Measurements from ENCODE around the gene GPER1.

Gene GPER1

DNA sequence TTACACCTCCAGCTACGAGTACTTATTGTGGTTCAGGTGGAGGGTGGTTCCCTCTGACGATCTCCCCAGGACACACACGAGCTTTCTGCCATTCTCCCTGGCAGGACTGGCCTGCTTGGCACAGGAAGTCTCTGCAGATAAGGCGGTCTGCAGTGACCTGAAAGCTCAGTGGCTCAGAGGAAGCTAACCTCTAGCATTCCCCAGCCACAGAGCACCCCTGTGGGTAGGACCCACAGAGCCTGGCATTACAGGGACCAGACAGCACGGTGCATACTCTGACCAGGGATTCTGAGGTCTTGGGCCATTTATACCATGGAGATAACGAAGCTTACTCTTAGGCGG lies 45.5 kb upstream of the GPER1 start:
- H2AFZ ChIP-seq (ENCODE audit: insufficient read depth, low read length, poor library complexity) = no peak overlapping the region
- H3K79me2 ChIP-seq (ENCODE audit: control insufficient read depth, insufficient read depth, low read length, poor library complexity) = no peaks in the 10 kb centered on the region
- no peak overlapping the region for H3K4me3 ChIP-seq (ENCODE audit: low read depth, low read length)
- no peak for DNase-seq
- H3K23ac ChIP-seq (ENCODE audit: low read length) = no peak overlapping the region
- H3K36me3 ChIP-seq (ENCODE audit: control insufficient read depth in 1 of 2, insufficient read depth in 2 of 2, low read length in 2 of 2) = no peaks in the 10 kb centered on the region
- H3K4me1 ChIP-seq (ENCODE audit: control insufficient read depth in 1 of 2, insufficient read depth in 2 of 2, low read length in 2 of 2) = peaks cover 10% of the 10 kb centered on the region in 2 experiments
- no peak overlapping the region for H2BK12ac ChIP-seq (ENCODE audit: low read length)
- H3K27ac ChIP-seq (ENCODE audit: low read depth, low read length) = no peak overlapping the region
- H4K8ac ChIP-seq (ENCODE audit: low read depth, low read length) = no peak overlapping the region
- H3K27me3 ChIP-seq (ENCODE audit: insufficient read depth, low read length) = no peaks in the 10 kb centered on the region
- no peak overlapping the region for H3K18ac ChIP-seq (ENCODE audit: low read length)
- H3K4me2 ChIP-seq (ENCODE audit: low read length) = no peak overlapping the region
- no peak overlapping the region for H4K91ac ChIP-seq (ENCODE audit: low read depth, low read length)
- peaks cover 2% of the 10 kb centered on the region for H3K79me1 ChIP-seq (ENCODE audit: low read length)
- no peak overlapping the region for H2AK5ac ChIP-seq (ENCODE audit: low read length)
- no CpG with 5 or more reads among the region's 7 CpGs for WGBS (ENCODE audit: extremely low coverage, insufficient coverage, insufficient read length)
- no peak overlapping the region for H4K12ac ChIP-seq (ENCODE audit: low read depth, low read length)
- H3K9me3 ChIP-seq (ENCODE audit: insufficient read depth, low read depth, low read length) = peaks cover 2% of the 10 kb centered on the region
- no peak overlapping the region for H3K14ac ChIP-seq (ENCODE audit: low read length)
- no peak overlapping the region for H2BK120ac ChIP-seq (ENCODE audit: insufficient read depth, low read length, poor library complexity)
- peak overlapping the region; percentile 20 for H3K9ac ChIP-seq (ENCODE audit: low read length)
- no peak overlapping the region for H2BK5ac ChIP-seq (ENCODE audit: low read depth, low read length, poor library complexity)
- no peak overlapping the region for H3K4ac ChIP-seq (ENCODE audit: low read depth, low read length)

DNA sequence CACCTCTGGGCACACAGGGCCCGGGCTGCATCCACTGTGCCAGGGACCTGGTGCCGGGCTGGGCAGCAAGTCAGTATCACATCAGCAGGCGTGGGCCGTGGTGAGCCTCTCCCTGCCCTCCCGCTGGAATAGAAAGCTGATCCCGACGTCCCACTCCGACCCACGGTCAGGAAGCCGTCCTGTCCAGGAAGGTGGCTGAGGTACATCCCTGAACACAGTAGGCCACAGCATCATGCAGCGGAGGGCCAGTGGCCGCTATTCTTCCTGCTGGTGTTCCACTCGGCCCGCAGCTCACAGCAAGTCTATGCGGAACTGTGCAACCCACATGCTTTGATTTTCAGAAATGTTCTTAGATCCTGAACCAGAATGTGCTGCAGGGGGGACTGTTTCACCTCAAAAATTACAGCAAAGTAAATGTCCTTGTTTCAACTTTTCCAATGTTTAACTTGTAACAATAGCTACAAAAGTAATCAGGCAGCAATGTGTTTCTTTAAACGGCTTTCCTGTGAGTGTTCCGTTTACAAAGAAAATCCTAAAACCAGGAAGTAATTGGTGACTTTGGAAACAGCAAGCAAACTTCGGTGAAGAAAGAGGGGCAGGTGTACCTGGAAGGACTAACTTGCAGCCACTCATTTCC lies 44.2 kb upstream of the GPER1 start:
- H3K4me1 ChIP-seq (ENCODE audit: control insufficient read depth in 1 of 2, insufficient read depth in 2 of 2, low read length in 2 of 2) = peaks cover 10 to 16% of the 10 kb centered on the region in 2 experiments
- H3K27me3 ChIP-seq (ENCODE audit: insufficient read depth, low read length) = no peaks in the 10 kb centered on the region
- peak overlapping the region; percentile 7 for H4K12ac ChIP-seq (ENCODE audit: low read depth, low read length)
- peaks cover 2% of the 10 kb centered on the region for H3K79me1 ChIP-seq (ENCODE audit: low read length)
- H2AFZ ChIP-seq (ENCODE audit: insufficient read depth, low read length, poor library complexity) = peak overlapping the region; percentile 84
- H2BK12ac ChIP-seq (ENCODE audit: low read length) = no peak overlapping the region
- peak overlapping the region; percentile 77 for H3K4me2 ChIP-seq (ENCODE audit: low read length)
- H2BK120ac ChIP-seq (ENCODE audit: insufficient read depth, low read length, poor library complexity) = no peak overlapping the region
- peak overlapping the region; percentile 13 for H4K91ac ChIP-seq (ENCODE audit: low read depth, low read length)
- H2AK5ac ChIP-seq (ENCODE audit: low read length) = peak overlapping the region; percentile 19
- H3K36me3 ChIP-seq (ENCODE audit: control insufficient read depth in 1 of 2, insufficient read depth in 2 of 2, low read length in 2 of 2) = no peaks in the 10 kb centered on the region
- no peak overlapping the region for H3K4ac ChIP-seq (ENCODE audit: low read depth, low read length)
- H3K14ac ChIP-seq (ENCODE audit: low read length) = peak overlapping the region; percentile 5
- no peak overlapping the region for H3K4me3 ChIP-seq (ENCODE audit: low read depth, low read length)
- H3K9ac ChIP-seq (ENCODE audit: low read length) = peak overlapping the region; percentile 17
- WGBS (ENCODE audit: extremely low coverage, insufficient coverage, insufficient read length) = no CpG with 5 or more reads among the region's 18 CpGs
- H4K8ac ChIP-seq (ENCODE audit: low read depth, low read length) = peak overlapping the region; percentile 49
- peaks cover 2% of the 10 kb centered on the region for H3K9me3 ChIP-seq (ENCODE audit: insufficient read depth, low read depth, low read length)
- peak; percentile 42 to 68 for DNase-seq
- no peak overlapping the region for H3K23ac ChIP-seq (ENCODE audit: low read length)
- H3K79me2 ChIP-seq (ENCODE audit: control insufficient read depth, insufficient read depth, low read length, poor library complexity) = no peaks in the 10 kb centered on the region
- peak overlapping the region; percentile 8 for H3K18ac ChIP-seq (ENCODE audit: low read length)
- H2BK5ac ChIP-seq (ENCODE audit: low read depth, low read length, poor library complexity) = no peak overlapping the region
- peak overlapping the region; percentile 86 for H3K27ac ChIP-seq (ENCODE audit: low read depth, low read length)

DNA sequence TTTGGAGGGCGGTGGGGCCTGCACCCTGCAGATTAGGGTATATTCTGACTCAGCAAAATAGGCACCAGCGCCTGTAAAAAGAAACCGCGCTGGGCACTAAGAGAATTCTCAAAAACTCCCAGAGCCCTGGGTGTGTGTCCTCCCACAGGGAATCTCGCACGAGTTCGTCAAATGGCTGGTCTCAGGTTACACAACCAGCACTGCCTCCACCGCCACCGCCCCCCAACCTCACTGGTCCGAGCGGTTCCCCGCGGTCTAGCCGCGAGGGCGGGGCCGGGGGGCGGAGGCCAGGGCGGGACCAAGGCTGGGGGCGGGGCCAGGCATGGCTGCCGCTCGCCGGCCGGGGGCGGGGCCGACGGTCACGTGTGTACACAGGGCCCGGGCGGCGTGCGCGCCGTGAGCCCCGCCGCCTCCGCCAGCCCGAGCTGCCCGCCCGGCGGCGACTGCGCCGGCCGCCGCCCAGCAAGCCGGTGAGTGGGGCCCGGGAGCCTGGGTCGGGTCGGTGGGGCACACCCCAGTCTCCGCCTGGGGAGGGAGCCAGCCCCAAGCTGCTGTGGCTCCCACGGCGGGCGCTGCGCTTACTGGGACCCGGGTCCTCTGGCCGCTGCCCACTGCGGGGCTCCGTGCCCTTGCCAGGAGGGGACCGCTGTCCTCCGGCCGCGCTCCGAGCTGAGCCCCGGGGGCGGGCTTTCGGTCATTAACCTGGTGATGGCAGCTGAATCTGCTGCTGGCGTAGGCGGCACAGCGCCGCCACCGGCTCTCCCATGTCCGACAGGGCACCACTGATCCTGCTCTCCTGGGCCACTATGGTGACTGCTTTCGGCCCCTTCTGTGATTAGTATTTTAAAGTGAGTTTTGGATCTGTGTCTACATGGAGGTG lies 43.5 kb upstream of the GPER1 start, which contains the start of gene GPR146:
TSS of gene GPR146 (plus strand) at position 358 of the 880 bp plus-strand sequence. CDS start 12,970 bp downstream, outside the sequence.
- Histone ChIP-seq H3K14ac (ENCODE audit: low read length) (peak within 1 kb of the TSS; percentile 5), H3K27ac (ENCODE audit: low read depth, low read length) (peak within 1 kb of the TSS; percentile 86), H4K91ac (ENCODE audit: low read depth, low read length) (peak within 1 kb of the TSS; percentile 46), H2AFZ (ENCODE audit: insufficient read depth, low read length, poor library complexity) (peak within 1 kb of the TSS; percentile 84), H3K79me2 (ENCODE audit: control insufficient read depth, insufficient read depth, low read length, poor library complexity) (no peaks in the 10 kb centered on the region), H3K9ac (ENCODE audit: low read length) (peak within 1 kb of the TSS; percentile 56), H3K9me3 (ENCODE audit: insufficient read depth, low read depth, low read length) (peaks cover 2% of the 10 kb centered on the region), H3K4me2 (ENCODE audit: low read length) (peak within 1 kb of the TSS; percentile 98), H2BK12ac (ENCODE audit: low read length) (no peak within 1 kb of the TSS), H3K36me3 (ENCODE audit: control insufficient read depth in 1 of 2, insufficient read depth in 2 of 2, low read length in 2 of 2) (no peaks in the 10 kb centered on the region), H3K23ac (ENCODE audit: low read length) (no peak within 1 kb of the TSS), H2BK120ac (ENCODE audit: insufficient read depth, low read length, poor library complexity) (no peak within 1 kb of the TSS), H2BK5ac (ENCODE audit: low read depth, low read length, poor library complexity) (no peak within 1 kb of the TSS), H3K4me3 (ENCODE audit: low read depth, low read length) (peak within 1 kb of the TSS; percentile 81), H3K79me1 (ENCODE audit: low read length) (peaks cover 2% of the 10 kb centered on the region), H3K18ac (ENCODE audit: low read length) (peak within 1 kb of the TSS; percentile 8), H3K4me1 (ENCODE audit: control insufficient read depth in 1 of 2, insufficient read depth in 2 of 2, low read length in 2 of 2) (peaks cover 10 to 16% of the 10 kb centered on the region in 2 experiments), H3K27me3 (ENCODE audit: insufficient read depth, low read length) (no peaks in the 10 kb centered on the region), H4K8ac (ENCODE audit: low read depth, low read length) (peak within 1 kb of the TSS; percentile 49), H3K4ac (ENCODE audit: low read depth, low read length) (no peak within 1 kb of the TSS), H4K12ac (ENCODE audit: low read depth, low read length) (peak within 1 kb of the TSS; percentile 7), H2AK5ac (ENCODE audit: low read length) (peak within 1 kb of the TSS; percentile 19)
- DNase-seq = peak; percentile 91 to 96
- no CpG with 5 or more reads among the region's 74 CpGs for WGBS (ENCODE audit: extremely low coverage, insufficient coverage, insufficient read length)

DNA sequence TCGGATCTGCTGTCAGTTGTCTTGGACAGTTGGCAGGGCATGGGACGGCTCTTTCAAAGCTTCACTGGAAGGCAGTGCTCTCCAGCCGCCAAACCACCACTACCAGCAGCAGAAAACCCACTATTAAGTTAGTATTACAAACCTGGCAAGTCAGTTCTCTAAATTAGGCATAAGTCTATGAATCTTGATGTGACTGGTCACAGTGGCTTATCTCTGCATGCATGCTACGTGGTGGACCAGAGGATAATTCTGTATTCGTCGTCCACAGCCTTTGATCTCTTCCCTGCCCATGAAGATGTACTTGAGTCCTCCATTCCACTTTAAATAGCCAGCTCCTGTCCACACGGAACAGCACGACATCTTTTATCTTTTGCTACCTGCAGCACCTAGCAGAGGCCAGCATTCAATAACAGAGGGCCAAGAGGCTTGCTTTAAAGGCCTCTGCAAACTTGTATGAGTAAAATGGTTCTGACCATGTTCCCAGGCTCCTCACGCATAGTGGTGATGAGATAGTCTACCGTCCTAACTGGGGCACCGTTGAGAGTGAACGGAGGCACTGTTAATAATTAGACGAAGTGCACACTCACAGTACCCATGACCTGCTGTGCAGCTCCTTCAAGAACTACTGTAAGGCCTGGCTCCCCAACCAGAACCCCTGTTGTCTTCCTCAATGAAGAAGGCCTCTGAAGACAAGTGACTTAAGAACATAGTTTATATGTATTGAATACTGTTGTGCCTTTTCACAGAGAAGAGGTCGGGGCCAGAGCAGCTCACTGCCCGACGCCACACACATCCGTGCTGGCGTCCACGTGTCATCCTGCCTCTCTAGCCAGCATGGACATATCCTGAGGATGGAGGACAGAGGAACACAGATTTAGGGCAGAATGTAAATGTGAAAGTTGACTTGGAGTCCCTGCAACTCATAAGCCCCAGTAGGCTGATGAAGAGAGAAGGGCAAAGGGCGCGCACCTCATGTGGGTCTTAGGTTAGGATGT lies 42.5 kb upstream of the GPER1 start:
- Histone ChIP-seq H3K14ac (ENCODE audit: low read length) (no peak overlapping the region), H3K36me3 (ENCODE audit: control insufficient read depth in 1 of 2, insufficient read depth in 2 of 2, low read length in 2 of 2) (no peaks in the 10 kb centered on the region), H2AFZ (ENCODE audit: insufficient read depth, low read length, poor library complexity) (no peak overlapping the region), H2BK120ac (ENCODE audit: insufficient read depth, low read length, poor library complexity) (no peak overlapping the region), H3K23ac (ENCODE audit: low read length) (no peak overlapping the region), H4K8ac (ENCODE audit: low read depth, low read length) (no peak overlapping the region), H3K18ac (ENCODE audit: low read length) (no peak overlapping the region), H3K9ac (ENCODE audit: low read length) (no peak overlapping the region), H3K4me3 (ENCODE audit: low read depth, low read length) (peak overlapping the region; percentile 81), H4K91ac (ENCODE audit: low read depth, low read length) (no peak overlapping the region), H3K27ac (ENCODE audit: low read depth, low read length) (no peak overlapping the region), H3K4ac (ENCODE audit: low read depth, low read length) (no peak overlapping the region), H2BK12ac (ENCODE audit: low read length) (no peak overlapping the region), H3K79me1 (ENCODE audit: low read length) (peaks cover 2% of the 10 kb centered on the region), H3K4me2 (ENCODE audit: low read length) (peak overlapping the region; percentile 98), H4K12ac (ENCODE audit: low read depth, low read length) (no peak overlapping the region), H3K9me3 (ENCODE audit: insufficient read depth, low read depth, low read length) (peaks cover 2% of the 10 kb centered on the region), H3K27me3 (ENCODE audit: insufficient read depth, low read length) (no peaks in the 10 kb centered on the region), H2AK5ac (ENCODE audit: low read length) (no peak overlapping the region), H3K4me1 (ENCODE audit: control insufficient read depth in 1 of 2, insufficient read depth in 2 of 2, low read length in 2 of 2) (peaks cover 10 to 16% of the 10 kb centered on the region in 2 experiments), H2BK5ac (ENCODE audit: low read depth, low read length, poor library complexity) (no peak overlapping the region), H3K79me2 (ENCODE audit: control insufficient read depth, insufficient read depth, low read length, poor library complexity) (no peaks in the 10 kb centered on the region)
- DNase-seq = no peak
- no CpG with 5 or more reads among the region's 21 CpGs for WGBS (ENCODE audit: extremely low coverage, insufficient coverage, insufficient read length)
